Eye (tissue), 1 donor: ENCODE measurements around the gene TAF1.
"Not testable (repeated sequence)": the region's sequence is repeated elsewhere in the genome, so short reads cannot be mapped to it uniquely, and the experiment has no call there.

Experiments used
- DNase-seq: peaks from one replicate; pipeline ENCODE4 v3.0.0-alpha.2; 2015

The TAF1 gene, protein sequence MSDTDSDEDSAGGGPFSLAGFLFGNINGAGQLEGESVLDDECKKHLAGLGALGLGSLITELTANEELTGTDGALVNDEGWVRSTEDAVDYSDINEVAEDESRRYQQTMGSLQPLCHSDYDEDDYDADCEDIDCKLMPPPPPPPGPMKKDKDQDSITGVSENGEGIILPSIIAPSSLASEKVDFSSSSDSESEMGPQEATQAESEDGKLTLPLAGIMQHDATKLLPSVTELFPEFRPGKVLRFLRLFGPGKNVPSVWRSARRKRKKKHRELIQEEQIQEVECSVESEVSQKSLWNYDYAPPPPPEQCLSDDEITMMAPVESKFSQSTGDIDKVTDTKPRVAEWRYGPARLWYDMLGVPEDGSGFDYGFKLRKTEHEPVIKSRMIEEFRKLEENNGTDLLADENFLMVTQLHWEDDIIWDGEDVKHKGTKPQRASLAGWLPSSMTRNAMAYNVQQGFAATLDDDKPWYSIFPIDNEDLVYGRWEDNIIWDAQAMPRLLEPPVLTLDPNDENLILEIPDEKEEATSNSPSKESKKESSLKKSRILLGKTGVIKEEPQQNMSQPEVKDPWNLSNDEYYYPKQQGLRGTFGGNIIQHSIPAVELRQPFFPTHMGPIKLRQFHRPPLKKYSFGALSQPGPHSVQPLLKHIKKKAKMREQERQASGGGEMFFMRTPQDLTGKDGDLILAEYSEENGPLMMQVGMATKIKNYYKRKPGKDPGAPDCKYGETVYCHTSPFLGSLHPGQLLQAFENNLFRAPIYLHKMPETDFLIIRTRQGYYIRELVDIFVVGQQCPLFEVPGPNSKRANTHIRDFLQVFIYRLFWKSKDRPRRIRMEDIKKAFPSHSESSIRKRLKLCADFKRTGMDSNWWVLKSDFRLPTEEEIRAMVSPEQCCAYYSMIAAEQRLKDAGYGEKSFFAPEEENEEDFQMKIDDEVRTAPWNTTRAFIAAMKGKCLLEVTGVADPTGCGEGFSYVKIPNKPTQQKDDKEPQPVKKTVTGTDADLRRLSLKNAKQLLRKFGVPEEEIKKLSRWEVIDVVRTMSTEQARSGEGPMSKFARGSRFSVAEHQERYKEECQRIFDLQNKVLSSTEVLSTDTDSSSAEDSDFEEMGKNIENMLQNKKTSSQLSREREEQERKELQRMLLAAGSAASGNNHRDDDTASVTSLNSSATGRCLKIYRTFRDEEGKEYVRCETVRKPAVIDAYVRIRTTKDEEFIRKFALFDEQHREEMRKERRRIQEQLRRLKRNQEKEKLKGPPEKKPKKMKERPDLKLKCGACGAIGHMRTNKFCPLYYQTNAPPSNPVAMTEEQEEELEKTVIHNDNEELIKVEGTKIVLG (N-terminal part only)

DNA sequence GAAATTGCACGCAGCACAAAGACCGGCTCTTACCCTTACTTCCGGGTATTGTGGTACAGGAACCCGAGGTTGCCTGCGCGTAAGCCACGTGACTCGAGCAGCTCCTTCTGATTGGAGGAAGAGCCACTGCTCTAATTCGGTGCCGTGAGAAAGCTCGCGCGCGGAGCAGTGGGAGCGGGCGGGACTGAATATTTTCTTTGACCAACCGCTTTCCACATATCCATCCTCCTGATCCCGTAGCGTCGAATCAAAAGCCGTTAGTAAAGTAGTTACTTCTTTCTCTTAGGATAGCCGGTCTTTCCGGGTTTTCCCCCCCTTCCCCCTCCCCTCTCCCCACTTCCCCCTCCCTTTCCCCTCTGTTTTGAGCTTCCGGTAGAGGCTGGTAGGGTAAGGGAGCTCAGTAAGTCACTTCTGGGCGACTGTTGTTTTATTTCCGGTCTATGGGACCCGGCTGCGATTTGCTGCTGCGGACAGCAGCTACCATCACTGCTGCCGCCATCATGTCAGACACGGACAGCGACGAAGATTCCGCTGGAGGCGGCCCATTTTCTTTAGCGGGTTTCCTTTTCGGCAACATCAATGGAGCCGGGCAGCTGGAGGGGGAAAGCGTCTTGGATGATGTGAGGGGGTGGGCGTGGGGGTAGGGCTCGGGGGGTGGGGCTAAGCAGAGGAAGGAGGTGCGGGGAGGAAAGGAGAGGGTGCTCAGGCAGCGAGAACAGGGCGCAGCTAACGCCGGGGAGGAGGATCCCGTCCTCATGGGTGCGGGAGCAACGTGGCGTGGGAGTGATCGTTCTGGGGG, at the start of gene TAF1:
Gene TAF1 (plus strand): TSS at position 483 of the 799 bp plus-strand sequence. CDS start 18 bp downstream, at position 501.
- peak; percentile 96 for DNase-seq

DNA sequence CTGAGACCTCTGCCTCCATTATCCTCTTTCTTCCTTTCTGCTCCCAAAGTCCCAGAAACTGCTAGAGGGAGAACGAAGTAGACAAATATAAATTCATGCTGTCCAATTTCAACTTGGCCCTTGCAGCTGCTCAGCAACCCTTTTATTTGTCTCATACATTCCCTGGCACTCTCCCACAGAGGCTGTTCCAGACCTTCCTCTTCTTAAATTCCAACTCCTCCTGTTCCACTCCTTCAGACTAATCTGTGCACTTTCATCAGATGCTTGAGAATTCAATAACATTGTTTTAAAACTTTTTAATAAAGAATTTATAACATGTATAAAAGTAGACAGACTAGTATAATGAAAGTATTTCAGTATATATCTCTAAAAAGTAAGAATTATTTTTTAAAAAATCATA, 49.2 kb upstream of the TAF1 start:
- not testable (repeated sequence) for DNase-seq

DNA sequence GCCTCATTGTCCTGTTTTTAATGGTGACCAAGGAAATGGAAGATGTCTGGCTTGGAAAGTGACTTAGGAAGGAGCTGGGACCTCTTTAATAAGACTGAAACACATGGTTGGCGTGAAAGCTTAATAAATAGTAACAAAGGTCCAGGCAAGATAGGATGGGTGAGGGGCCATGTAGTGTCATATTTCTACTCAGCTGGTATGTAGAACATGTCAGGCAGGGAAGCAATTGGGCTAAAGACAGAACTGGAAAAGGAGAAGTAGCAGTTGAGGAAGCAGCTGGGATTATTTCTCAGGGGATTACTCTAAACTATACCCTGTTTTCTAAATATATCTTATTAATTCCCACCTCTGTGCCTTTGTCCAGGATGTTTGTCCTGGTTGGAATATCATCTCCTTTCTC, 46.0 kb upstream of the TAF1 start:
- no peak for DNase-seq

DNA sequence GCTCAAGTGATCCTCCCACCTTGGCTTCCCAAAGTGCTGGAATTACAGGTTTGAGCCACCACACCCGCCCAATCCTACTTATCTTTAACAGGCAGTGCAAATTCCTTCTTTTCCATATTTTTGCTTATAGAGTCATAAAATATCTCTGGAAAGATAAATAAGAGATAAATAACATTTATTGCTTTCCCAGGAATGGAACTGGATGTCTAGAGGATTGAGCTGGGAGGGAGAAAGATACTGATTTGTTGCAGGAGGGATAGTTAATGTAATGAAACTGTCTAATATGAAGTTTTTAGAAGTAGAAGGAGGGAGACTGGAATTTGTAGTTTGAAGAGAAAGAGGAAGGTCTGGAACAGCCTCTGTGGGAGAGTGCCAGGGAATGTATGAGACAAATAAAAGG, 44.4 kb upstream of the TAF1 start:
- no peak for DNase-seq

DNA sequence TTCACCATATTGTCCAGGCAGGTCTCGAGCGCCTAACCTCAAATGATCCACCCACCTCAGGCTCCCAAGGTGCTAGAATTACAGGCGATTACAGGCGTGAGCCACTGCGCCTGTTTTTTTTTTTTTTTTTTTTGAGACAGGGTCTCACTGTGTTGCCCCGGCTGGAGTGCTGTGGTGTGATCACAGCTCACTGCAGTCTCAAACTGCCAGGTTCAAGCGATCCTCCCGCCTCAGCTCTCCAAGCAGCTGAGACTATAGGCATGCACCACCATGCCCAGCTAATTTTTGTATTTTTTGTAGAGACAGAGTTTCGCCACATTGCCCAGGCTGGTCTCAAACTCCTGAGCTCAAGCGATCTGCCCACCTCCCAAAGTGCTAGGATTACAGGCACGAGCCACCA, 41.7 kb upstream of the TAF1 start:
- DNase-seq, result not testable (repeated sequence)

DNA sequence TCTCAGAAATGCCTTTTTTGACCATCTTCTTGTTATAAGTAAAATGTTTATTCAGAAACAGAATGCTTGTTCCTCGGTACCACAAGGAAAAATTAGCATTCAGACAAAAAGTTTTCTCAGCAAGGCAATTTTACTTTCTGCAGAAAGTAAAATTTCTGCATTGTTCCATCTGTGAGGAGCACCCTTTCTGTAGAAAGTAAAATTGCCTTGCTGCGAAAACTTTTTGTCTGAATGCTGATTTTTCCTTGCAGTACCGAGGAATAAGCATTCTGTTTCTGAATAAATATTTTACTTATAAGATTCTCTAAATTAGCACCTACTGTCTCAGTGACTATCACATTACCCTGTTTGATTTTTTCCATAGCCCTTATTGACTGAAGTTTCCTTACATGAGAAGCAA, 39.8 kb upstream of the TAF1 start:
- no peak for DNase-seq

DNA sequence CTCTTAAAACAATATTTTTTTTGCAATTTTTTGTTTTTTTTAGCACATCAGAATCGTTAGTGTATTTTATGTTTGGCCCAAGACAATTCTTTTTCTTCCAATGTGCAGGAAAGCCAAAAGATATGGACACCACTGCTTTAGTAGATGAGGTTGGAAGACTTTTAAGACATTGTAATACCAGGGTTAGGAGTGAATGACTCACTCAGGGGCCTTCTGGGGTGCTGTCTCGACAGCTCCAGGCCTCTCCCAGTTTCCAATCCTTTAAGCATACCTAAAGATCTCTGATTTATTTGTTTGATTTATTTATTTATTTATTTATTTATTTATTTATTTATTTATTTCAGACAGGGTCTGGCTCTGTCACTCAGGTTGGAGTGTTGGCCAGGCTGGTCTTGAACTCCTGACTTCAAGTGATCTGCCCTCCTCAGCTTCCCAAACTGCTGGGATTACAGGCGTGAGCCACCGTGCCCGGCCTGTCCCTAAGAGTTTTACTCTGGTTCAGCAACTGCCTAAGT, 16.9 kb upstream of the TAF1 start:
- DNase-seq, result not testable (repeated sequence)

DNA sequence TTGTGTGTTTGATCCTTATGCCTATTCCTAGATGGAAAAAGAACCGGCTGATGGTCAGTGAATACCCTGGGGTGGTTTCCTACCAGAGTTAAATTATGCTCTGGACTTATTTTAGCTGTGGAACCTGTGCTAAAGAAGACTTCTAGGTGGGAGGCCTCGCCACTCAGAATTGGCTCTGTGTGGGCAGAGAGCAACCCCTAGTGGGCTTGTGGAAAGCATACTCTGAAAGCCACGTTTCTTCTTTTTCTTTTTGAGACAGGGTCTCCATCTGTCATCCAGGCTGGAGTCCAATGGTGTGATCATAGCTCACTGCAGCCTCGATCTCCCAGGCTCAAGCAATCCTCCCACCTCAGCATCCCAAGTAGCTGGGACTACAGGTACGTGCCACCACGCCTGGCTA, 16.3 kb upstream of the TAF1 start:
- not testable (repeated sequence) for DNase-seq

DNA sequence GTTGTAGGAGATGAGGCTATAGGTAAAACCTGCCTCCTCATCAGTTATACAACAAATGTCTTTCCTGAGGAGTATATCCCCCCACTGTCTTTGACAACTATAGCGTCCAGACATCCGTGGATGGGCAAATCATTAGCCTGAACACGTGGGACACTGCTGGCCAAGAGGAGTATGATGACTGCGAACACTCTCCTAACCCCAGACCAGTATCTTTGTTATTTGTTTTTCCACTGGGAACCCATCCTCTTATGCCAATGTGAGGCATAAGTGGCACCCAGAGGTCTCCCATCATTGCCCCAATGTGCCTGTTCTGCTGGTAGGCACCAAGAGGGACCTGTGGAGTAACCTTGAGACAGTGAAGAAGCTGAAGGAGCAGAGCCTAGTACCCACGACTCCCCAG, 13.7 kb upstream of the TAF1 start:
- not testable (repeated sequence) for DNase-seq

DNA sequence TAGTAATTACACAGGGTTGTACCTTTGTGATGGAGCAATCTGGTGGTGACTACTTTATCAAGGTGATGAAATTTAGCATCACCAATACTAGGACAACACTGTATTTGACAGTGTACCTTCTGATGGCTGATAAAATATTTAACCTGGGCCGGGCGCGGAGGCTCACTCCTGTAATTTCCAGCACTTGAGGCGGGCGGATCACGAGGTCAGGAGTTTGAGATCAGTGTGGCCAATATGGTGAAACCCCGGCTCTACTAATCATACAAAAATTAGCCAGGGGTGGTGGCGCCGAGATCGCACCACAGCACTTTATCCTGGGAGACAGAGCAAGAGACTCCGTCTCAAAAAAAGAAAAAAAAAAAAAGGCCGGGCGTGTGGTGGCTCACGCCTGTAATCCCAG, 1.9 kb upstream of the TAF1 start:
- DNase-seq, result no peak

DNA sequence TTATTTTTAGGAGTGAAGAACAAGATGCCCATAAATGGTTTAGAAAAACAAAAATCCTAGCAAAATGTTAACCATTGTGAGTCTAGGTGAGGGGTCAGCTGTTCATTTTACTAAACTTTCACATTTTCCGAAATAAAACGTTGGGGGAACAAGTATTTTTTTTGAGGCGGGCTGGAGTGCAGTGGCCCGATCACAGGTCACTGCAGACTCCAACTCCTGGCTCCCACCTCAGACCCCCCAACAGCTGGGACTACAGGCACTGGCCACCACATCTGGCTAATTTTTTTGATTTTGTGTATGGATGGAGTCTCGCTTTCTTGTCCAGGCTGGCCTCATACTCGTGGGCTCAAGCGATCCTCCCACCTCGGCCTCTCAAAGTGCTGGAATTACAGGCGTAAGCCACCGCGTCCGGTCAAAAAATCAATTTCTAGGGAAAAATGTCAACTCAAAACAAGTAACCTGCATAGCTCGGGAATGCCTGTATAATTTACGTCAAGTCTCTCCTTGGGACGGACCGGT, 742 bp upstream of the TAF1 start:
- no peak for DNase-seq

DNA sequence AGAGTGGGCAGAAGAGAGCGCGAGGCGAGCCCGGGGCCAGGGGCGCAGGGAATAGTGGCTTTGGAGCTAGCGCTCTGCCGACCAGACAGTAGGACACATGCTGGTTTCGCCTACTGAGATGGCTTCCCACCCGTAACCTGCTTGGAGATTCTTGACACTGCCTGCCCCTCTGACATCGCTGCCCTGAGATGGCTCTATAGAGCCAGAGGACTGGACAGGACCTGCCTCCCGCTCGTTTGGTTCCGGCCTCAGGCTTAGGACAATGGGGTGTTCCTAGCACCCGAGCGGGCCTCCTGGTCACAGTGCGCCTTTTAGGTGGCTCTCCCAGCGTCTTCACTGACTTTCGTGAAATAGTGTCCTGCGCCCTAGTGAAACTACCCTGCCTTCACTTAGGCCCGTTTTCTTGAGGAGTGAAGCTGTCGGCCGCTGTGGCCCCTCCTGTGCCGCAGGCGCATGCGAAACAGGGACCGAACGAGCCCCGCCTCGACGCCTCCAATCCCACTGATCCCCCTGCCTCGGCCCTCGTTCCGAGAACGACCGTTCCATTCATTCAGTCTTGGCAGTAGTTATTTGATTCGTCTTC, 608 bp downstream of the TAF1 start:
- DNase-seq, result peak; percentile 41

DNA sequence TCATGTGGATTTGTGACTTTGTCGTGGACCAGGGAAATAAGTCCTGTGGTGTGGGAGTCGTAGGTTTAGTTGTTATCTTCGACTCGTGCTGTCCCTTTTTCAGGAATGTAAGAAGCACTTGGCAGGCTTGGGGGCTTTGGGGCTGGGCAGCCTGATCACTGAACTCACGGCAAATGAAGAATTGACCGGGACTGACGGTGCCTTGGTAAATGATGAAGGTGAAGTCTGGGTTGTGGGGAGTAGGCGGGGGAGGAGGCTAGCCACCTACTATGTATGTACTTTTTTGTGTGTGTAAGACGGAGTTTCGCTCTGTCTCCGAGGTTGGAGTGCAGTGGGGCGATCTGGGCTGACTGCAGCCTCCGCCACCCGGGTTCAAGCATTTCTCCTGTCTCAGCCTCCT, 1.2 kb downstream of the TAF1 start:
- no peak for DNase-seq

DNA sequence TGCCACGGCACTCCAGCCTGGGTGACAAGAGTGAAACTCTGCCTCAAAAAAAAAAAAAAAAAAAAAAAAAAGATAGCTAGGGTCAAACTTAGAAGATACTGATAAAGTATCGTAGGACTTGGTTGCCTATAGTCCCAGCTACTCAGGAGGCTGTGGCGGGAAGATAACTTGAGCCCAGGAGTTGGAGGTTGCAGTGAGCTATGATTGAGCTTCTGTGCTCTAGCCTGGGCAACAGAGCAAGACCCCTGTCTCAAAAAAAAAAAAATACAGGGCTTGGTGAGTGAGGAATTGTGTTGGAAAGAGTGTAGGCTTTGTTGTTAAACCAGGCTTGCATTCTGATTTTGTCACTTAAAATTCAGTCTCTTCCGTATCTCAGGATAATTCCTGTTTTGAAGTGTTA, 6.2 kb downstream of the TAF1 start:
- no peak for DNase-seq

DNA sequence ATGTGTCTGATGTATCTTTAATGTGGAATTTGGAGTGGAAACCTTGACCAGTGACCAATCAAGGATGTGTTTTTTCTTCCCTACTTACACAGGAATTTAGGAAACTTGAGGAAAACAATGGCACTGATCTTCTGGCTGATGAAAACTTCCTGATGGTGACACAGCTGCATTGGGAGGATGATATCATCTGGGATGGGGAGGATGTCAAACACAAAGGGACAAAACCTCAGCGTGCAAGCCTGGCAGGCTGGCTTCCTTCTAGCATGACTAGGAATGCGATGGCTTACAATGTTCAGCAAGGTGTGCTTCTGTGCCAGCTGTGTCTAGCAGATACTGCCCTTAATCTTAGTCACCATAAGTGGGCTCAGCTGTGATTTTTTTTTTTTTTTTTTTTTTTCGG, 12.6 kb downstream of the TAF1 start:
- DNase-seq, result no peak

DNA sequence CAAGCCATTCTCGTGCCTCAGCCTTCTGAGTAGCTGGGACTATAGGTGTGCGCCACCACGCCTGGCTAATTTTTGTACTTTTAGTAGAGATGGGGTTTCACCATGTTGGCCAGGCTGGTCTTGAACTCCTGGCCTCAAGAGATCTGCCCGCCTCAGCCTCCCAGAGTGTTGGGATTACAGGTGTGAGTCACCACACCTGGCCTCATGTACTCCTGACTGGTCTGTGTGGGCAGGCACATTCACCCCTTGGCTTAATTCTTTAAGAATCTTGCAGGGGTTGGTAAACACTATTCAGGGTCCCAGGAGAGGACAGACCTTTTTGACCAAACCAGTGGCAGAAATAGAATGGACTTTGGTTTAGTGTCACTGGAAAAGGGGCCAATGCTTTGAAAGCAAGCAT, 25.6 kb downstream of the TAF1 start:
- not testable (repeated sequence) for DNase-seq

DNA sequence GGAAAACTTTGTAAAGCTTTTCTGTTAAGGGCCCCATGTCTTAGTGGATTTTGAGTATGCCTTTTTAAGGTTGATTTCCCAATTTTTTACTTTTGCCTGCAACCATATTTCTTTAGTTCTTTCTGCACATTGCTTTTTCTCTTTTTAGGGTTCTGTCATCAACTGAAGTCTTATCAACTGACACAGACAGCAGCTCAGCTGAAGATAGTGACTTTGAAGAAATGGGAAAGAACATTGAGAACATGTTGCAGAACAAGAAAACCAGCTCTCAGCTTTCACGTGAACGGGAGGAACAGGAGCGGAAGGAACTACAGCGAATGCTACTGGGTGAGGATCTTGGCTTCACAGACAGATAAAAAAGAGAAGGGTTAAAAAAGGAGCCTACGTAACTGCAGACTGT, 27.8 kb downstream of the TAF1 start:
- no peak for DNase-seq

DNA sequence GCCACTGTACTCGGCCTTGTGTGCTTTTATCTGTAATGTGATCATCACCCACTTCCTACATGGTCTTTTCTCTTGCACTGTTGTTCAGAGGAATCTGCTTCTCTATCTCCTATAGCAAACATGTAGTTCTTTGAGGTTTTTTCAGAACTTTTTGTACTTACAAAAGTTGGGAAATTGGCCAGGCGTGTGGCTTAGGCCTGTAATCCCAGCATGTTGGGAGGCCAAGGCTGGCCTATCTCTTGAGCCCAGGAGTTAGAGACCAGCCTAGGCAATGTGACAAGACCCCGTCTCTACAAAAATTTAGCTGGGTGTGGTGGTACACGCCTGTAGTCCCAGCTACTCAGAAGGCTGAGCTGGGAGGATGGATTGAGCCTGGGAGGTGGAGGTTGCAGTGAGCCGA, 30.4 kb downstream of the TAF1 start:
- DNase-seq, result no peak

DNA sequence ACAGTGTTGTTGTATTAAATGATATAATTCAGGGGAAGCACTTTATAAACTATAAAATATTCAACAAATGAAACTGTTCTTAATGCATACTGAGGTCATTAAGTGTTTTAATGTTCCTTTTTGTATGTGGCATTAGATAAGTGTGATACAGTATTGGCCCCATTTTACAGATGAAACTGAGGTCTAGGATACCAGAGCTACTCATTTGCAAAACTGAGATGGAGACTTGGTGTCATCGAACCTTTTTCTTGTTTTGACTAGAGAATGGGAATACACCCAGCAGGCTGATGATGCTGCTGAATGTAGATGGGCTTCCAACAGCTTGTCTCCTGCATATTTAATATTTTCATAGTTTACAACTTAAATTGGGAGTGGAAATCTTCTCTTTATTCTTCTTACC, 34.6 kb downstream of the TAF1 start:
- DNase-seq, result no peak

DNA sequence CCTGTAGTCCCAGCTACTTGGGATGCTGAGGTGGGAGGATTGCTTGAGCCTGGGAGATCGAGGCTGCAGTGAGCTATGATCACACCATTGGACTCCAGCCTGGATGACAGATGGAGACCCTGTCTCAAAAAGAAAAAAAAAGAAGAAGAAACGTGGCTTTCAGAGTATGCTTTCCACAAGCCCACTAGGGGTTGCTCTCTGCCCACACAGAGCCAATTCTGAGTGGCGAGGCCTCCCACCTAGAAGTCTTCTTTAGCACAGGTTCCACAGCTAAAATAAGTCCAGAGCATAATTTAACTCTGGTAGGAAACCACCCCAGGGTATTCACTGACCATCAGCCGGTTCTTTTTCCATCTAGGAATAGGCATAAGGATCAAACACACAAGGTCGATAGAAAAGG, 50.1 kb downstream of the TAF1 start:
- not testable (repeated sequence) for DNase-seq

DNA sequence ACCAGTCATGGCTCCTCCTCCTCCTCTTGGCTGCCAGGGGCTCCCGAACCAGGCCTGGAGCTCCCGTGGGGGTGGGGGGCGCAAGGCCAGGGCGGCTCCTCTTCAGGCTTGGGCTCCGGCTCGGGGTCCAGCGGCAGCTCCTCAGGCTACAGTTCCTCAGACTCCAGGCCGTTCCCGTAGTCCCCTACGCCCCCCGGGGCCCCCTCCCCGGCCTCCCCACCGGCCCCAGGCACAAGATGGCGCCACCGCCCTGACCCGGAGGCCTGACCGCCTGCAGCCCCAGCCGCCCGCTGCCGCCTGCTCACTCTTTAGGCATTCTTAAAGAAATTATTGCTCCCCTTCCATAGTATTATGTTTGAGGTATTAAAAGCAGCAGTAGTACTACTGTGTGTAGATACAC, 54.5 kb downstream of the TAF1 start:
- no peak for DNase-seq
